T-helper 1 cell treated with Interleukin-12 subunit alpha and Interleukin-12 subunit beta and Interleukin-4 antibody, amounts not matched to agents 30 μg/mL and 1 μg/mL, for 36 hours (primary cell): ENCODE data around the gene CDCP1.

Source experiments
- H3K27ac Mint-ChIP-seq: one replicate; pipeline ENCODE4 v1.8.0; 2021; ENCODE audit warnings: mild to moderate bottlenecking, mixed read lengths
- H3K27me3 Mint-ChIP-seq: one replicate; pipeline ENCODE4 v1.8.0; 2021; ENCODE audit warnings: low read depth, mixed read lengths
- H3K36me3 Mint-ChIP-seq: one replicate; pipeline ENCODE4 v1.8.0; 2021; ENCODE audit warnings: low read depth, mixed read lengths
- H3K4me1 Mint-ChIP-seq: one replicate; pipeline ENCODE4 v1.8.0; 2021; ENCODE audit warnings: low read depth, mixed read lengths
- H3K4me3 Mint-ChIP-seq: one replicate; pipeline ENCODE4 v1.8.0; 2021; ENCODE audit warnings: mild to moderate bottlenecking, moderate library complexity, mixed read lengths
- H3K9me3 Mint-ChIP-seq: one replicate; pipeline ENCODE4 v1.8.0; 2021; ENCODE audit warnings: mixed read lengths

The CDCP1 gene

DNA sequence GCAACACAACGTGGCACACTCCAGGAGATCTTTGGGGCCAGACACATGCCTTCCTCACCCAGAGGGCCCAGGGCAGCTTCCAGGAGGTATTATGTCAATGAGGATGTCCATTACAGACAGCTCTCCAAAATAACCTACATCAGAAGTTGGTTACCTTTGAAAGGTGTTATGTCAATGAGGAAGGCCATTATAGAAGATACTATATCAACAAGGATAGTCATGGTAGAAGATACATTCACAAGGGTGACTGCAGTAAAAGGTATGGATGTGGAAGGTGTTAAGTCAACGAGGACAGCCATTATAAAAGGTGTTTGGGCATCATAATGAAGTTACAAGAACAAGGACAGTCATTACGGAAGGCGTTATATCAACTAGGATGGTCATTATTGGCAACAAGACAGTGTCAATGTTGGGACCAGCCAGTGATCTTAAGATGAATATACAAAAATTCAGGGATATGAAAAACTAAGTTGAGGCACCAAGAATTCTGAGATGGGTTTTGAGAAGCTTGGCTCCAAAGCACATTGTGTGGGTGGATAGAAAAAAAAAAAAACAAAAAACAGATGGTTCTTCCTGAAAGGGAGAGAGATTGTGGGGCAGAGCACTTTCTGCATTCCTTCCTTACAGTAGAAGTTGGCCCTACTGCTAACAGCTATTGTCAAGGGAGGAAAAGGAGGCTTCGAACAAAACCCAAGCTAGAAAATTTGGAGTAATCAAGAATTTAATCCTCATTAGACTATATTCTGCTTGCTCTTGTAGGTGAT lies 11.2 kb downstream of the CDCP1 start:
- Mint-ChIP-seq H3K4me1 (peaks cover 2% of the 10 kb centered on the region), H3K9me3 (no peaks in the 10 kb centered on the region), H3K4me3 (no peak overlapping the region), H3K36me3 (no peaks in the 10 kb centered on the region), H3K27ac (no peak overlapping the region), H3K27me3 (peaks cover 39% of the 10 kb centered on the region)

DNA sequence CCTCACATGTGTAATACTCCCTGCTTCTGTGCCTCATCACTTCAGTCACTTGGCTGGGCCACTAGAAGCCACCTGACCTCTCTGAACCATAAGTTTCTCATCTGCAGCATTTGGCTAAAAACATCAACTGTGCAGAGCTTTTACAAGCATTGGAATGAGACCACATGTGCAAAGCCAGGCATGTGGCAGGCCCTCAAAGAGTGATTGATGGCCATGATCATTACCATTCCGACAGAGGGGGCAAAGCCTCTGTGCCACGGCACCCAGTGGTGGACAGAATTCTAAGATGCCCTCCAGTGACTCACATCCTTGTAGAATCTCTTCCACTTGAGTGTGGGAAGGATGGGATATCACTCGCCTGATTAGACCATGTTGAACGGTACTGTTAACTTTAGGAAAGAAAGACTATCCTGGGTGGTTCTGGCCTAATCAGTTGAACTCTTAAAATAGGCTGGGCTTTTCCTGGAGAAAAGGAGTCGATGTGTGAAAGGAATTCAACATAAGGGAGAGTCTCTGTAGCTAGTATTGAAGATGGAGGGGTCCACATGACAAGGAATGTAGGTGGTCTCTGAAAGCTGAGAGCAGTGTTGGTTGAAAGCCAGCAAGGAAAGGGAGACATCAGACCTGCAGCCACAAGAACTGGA lies 13.5 kb downstream of the CDCP1 start:
- Mint-ChIP-seq H3K9me3 (no peaks in the 10 kb centered on the region), H3K36me3 (no peaks in the 10 kb centered on the region), H3K4me1 (peaks cover 2% of the 10 kb centered on the region), H3K27ac (no peak overlapping the region), H3K27me3 (peaks cover 49% of the 10 kb centered on the region), H3K4me3 (no peak overlapping the region)

DNA sequence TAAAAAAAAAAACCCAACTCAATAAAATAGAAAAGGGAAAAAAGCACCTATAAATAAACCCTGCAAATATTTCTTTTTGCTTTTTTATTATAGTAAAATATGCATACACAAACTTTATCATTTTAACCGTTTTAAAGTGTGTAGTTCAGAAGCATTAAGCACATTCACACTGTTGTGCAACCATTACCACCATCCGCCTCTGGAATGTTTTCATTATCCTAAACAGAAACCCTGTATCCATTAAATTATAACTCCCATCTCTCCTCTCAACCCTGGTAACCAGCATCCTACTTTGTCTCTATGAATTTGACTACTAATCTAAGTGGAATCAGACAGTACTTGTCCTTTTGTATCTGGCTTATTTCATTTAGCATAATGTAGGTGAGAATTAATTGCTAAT lies 15.0 kb downstream of the CDCP1 start:
- H3K27me3 Mint-ChIP-seq = peaks cover 47% of the 10 kb centered on the region
- no peak overlapping the region for H3K4me3 Mint-ChIP-seq
- peaks cover 3% of the 10 kb centered on the region for H3K36me3 Mint-ChIP-seq
- peaks cover 3% of the 10 kb centered on the region for H3K4me1 Mint-ChIP-seq
- no peaks in the 10 kb centered on the region for H3K9me3 Mint-ChIP-seq
- no peak overlapping the region for H3K27ac Mint-ChIP-seq

DNA sequence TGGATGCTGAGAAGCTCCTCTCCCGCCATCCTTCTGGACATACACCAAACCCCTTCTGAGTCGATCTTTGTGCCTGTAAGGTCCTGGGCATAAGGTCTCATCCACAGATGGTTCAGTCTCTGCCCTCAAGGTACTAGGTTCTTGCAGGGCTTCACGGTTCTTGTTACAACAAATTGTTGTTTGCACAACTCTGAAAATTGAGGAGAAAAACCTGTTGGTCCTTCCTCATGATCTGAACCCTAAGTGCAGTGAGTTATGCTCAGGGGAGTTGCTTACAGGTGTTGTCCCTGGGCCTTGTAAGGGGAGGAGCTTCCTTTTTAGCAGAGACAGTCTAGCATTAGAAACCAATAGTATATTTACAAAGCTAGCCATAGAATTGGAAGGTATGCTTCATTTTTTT lies 15.7 kb downstream of the CDCP1 start:
- Mint-ChIP-seq H3K9me3 (no peaks in the 10 kb centered on the region), H3K36me3 (peaks cover 5% of the 10 kb centered on the region), H3K27me3 (peaks cover 44% of the 10 kb centered on the region), H3K27ac (no peak overlapping the region), H3K4me1 (peaks cover 6% of the 10 kb centered on the region), H3K4me3 (no peak overlapping the region)

DNA sequence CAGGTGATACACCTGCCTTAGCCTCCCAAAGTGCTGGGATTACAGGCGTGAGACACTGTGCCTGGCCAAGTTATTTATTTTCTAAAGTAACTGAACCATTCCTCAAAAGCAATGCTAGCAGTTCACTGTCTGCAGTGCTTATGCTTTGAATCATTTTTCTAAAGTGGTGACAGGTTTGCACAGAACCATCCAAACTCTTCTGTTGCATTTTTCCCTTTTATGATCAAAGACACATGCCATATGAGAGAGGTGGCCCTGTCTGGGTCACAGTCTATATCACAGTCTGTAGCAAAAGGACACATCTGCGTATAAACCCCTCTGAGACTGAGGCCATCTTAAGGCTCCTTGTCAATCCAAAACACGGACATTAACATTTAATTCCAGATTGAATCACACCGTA lies 17.2 kb downstream of the CDCP1 start:
- H3K9me3 Mint-ChIP-seq = no peaks in the 10 kb centered on the region
- peaks cover 6% of the 10 kb centered on the region for H3K4me1 Mint-ChIP-seq
- no peak overlapping the region for H3K4me3 Mint-ChIP-seq
- H3K36me3 Mint-ChIP-seq = peaks cover 5% of the 10 kb centered on the region
- H3K27me3 Mint-ChIP-seq = peaks cover 50% of the 10 kb centered on the region
- H3K27ac Mint-ChIP-seq = no peak overlapping the region

DNA sequence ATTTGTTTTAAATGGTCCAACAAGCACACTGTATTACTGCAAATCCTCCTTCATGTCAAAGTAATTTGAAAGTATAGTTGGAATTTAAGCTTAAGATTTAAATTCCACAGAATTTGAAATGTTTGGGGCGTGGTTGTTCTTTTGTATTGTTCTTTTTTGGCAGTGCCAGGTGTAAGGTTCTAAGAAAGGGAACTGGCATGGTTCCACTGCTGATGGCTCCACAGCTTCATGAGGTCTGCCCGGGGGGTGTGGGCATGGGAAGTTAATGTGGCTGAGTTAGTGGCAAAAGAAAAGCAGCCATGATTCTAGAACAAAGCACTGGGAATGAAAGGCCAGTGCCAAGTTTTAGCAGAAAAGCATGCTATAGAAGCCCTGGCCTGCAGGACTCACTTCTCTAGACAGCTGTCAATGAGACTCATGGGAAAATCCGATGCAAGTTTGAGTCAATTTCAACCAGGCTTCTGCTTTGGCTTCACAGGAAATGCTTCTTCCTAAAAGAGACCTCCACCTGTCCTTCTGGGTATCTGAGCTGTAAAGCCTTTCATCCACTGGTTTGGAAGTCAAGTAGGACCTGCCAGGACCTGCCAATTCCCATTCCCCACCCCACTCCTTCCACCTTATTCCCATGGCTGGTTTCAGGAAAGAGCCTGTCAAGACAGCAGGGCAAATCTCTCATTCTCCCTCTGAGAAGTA lies 18.9 kb downstream of the CDCP1 start:
- Mint-ChIP-seq H3K4me1 (peaks cover 12% of the 10 kb centered on the region), H3K9me3 (no peaks in the 10 kb centered on the region), H3K4me3 (no peak overlapping the region), H3K36me3 (peaks cover 5% of the 10 kb centered on the region), H3K27me3 (peaks cover 57% of the 10 kb centered on the region), H3K27ac (no peak overlapping the region)

DNA sequence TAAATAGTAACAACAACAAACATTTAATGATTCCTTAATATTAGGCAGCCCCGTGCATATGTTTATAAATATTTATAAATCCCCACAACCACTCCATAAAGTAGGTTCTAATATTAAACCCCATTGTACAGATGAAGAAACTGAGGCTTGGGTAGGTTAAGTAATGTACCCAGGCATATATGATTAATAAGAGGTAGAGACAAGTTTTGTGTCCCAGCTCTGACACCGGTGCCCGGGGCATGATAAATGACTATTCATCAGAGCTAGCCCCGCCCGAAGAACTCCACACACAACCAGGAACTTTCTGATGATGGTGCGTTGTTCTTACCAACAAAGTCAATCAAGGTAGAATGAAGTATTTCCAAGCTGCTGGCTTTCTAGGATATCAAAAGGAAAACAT lies 19.4 kb downstream of the CDCP1 start:
- no peak overlapping the region for H3K27ac Mint-ChIP-seq
- H3K4me3 Mint-ChIP-seq = no peak overlapping the region
- peaks cover 12% of the 10 kb centered on the region for H3K4me1 Mint-ChIP-seq
- H3K9me3 Mint-ChIP-seq = no peaks in the 10 kb centered on the region
- peaks cover 5% of the 10 kb centered on the region for H3K36me3 Mint-ChIP-seq
- peaks cover 57% of the 10 kb centered on the region for H3K27me3 Mint-ChIP-seq

DNA sequence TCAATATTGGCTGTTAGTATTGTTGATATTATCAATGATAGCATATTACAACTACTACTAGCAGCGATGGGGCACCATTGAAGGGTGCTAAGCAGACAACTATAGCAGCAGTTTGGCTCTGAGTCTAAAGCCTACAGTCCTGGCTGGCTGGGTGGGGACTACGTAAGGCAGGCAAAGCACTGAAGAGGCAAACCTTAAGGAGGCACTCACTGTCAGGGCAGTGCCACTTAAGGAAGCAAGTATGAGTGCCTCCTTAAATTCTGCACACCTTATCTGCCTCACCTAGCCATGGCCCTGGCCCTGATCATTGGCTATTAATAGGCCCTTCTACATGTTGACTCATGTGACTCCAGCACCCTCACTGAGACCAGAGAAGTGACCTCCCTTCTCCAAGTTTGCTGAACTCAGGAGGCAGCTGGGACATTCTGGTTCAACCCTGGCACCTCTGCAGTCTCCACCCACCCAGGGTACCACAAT lies 20.6 kb downstream of the CDCP1 start:
- Mint-ChIP-seq H3K4me1 (peaks cover 12% of the 10 kb centered on the region), H3K27ac (no peak overlapping the region), H3K36me3 (peaks cover 5% of the 10 kb centered on the region), H3K9me3 (no peaks in the 10 kb centered on the region), H3K27me3 (peaks cover 60% of the 10 kb centered on the region), H3K4me3 (no peak overlapping the region)

DNA sequence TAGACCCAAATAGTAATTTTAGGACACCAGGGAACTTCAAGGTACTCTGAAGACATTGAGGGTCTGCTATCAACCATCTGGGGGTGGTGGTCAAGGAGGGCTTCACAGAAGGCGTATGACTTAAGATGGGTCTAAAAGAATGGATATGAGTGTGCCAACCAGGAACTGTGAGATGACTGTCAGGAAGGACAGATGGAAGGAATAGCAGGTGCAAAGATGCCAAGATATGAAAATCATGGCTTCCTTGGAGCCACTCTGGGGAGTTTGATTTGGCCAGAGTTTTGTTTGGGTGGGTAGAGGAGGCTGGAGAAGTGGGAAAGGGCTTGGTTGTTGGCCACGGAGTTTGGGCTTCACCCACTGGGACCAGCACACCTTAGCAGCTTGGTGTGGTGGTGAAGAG lies 21.2 kb downstream of the CDCP1 start:
- Mint-ChIP-seq H3K27me3 (peaks cover 54% of the 10 kb centered on the region), H3K27ac (no peak overlapping the region), H3K36me3 (peaks cover 5% of the 10 kb centered on the region), H3K4me3 (no peak overlapping the region), H3K9me3 (no peaks in the 10 kb centered on the region), H3K4me1 (peaks cover 14% of the 10 kb centered on the region)

DNA sequence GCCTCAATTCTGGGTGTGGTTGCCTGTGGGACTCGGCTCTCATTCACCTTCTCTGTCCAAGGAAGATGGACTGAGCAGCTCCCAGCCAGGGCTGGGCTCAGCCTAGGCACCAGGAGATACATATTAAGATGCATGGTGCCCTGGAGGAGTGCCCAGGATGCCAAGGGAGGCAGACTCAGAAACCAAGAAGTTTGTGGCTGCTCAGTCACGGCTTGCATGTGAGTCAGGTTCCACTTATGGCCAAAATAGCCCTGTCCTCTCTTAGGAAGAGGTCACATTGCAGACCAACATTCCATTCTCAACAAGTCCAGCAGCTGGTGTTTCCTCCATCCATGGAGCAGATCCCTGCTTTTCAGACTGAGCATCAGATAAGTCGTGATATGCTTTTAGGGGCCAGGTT lies 21.8 kb downstream of the CDCP1 start:
- Mint-ChIP-seq H3K36me3 (peaks cover 5% of the 10 kb centered on the region), H3K27ac (no peak overlapping the region), H3K9me3 (no peaks in the 10 kb centered on the region), H3K4me1 (peaks cover 18% of the 10 kb centered on the region), H3K4me3 (no peak overlapping the region), H3K27me3 (peaks cover 50% of the 10 kb centered on the region)

DNA sequence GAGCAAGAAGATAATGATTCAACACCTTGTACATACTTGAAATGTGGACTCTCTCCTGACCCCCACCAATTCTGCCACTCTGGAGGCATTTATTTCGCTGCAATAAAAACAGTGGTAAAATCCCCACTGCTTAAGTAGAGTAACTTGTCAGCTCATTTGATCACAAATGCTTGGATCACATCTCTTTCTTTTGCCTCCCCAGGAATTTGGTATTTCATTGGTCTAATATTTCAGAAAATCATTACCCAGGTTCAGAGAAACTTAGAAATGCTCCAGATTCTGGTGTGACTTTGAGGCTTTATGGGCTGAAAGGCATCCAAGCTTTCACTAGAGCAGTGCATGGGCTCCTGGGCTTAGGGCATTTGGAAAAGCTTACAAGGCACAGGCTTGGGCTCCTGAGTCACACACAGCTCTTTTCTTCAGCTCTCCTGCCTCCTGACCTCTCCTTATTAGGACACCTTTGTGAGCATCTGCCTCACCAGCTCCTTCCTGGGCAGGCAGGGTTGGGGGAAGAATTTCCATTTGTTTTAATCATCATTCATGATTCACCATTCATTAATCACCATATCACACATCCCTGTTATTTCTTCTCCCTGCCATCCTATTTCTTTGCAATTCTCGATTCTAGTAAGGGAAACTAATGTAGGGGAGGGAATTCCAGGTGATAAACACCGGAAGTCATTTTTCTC lies 22.5 kb downstream of the CDCP1 start:
- Mint-ChIP-seq H3K9me3 (no peaks in the 10 kb centered on the region), H3K4me3 (no peak overlapping the region), H3K27ac (no peak overlapping the region), H3K4me1 (peaks cover 23% of the 10 kb centered on the region), H3K36me3 (peaks cover 5% of the 10 kb centered on the region), H3K27me3 (peaks cover 52% of the 10 kb centered on the region)

DNA sequence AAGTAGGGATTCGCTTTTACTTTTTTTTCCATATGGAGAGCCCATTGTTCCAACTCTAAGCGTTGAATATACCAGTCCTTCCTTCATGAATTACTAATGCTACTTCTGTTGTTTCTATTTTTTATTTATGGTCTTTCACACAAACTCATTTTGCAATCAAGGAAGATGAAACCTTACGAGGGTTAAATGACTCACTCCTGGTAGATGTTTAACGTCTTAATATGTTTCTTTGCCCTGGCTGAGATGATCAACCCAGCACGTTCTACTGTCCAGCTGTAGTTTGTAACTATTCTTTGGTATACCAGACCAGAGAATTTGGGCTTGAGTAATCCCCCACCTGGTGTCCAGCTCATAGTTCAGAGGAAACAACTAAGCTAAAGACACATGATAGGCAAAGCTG lies 23.1 kb downstream of the CDCP1 start:
- no peaks in the 10 kb centered on the region for H3K9me3 Mint-ChIP-seq
- H3K36me3 Mint-ChIP-seq = peaks cover 5% of the 10 kb centered on the region
- no peak overlapping the region for H3K27ac Mint-ChIP-seq
- H3K4me3 Mint-ChIP-seq = no peak overlapping the region
- peaks cover 30% of the 10 kb centered on the region for H3K4me1 Mint-ChIP-seq
- peaks cover 55% of the 10 kb centered on the region for H3K27me3 Mint-ChIP-seq

DNA sequence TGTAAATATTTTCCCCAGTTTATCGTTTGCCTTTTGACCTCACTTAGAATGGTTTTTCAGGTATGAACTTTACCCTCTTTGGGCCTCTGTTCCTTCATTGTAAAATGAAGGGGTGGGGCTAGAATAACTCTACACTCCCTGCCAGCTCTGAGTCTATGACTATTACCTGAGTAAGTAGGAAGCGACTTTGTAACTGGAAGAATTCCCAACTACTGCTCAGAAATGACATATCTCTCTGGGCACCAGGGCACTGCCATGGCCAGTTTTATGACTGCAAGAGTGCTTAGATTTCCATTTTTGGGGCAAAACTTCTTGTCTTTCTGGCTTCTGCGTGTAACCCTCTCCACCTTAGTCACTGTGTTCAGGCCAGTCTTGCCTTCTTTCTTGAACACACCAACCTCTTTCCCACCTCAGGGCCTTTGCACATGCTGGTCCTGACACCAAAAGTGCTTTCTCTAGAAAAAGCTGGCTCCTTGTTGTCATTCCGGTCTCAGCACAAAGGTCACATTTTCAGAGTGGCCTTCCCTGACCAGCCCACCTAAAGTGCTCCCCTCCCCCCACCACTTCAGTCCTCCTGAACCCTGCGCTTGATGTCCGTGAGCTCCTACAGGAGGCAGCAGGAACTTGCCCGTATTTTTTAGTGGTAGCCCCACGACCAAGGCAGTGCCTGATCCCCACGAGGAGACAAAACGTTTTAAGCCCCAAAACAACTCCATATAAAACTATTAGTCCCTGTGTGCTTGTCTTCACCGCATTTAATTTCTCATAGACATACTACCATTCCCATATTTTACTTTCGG lies 25.6 kb downstream of the CDCP1 start:
- no peak overlapping the region for H3K27ac Mint-ChIP-seq
- H3K9me3 Mint-ChIP-seq = no peaks in the 10 kb centered on the region
- peaks cover 59% of the 10 kb centered on the region for H3K27me3 Mint-ChIP-seq
- peaks cover 1% of the 10 kb centered on the region for H3K36me3 Mint-ChIP-seq
- H3K4me3 Mint-ChIP-seq = no peak overlapping the region
- H3K4me1 Mint-ChIP-seq = peaks cover 32% of the 10 kb centered on the region

DNA sequence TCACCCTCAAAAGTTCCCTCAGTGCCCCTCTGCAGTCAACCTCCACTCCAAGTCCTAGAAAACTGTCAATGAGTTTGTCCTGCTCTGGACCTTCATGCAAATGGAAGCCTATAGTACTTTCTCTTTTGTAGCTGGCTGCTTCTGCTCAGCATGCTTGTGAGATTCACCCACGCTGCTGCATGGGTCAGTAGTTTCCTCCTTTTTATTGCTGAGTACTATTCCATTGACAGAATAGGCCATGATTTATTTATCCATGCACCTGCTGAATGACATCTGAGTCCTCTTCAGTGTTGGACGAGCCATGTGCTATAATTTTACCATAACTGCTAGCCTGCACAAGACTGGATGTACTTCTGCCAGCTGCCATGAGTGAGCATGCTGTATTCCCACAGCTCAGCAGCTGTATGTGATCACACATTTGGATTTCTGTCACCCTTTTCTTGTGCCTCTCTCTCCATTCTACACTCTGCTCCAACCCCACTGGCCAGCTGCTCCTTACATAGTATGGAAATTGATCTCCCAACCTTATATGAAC lies 26.3 kb downstream of the CDCP1 start:
- no peak overlapping the region for H3K27ac Mint-ChIP-seq
- peaks cover 57% of the 10 kb centered on the region for H3K27me3 Mint-ChIP-seq
- H3K9me3 Mint-ChIP-seq = no peaks in the 10 kb centered on the region
- peaks cover 34% of the 10 kb centered on the region for H3K4me1 Mint-ChIP-seq
- no peak overlapping the region for H3K4me3 Mint-ChIP-seq
- H3K36me3 Mint-ChIP-seq = peaks cover 1% of the 10 kb centered on the region
